ENCODE data around the gene ANKRD28.

ANKRD28 gene

GRCh38 chr3:15804553-15805095 lies 6.8 kb upstream of the ANKRD28 start:
- no peak overlapping the region for H3K4me3 ChIP-seq (ENCODE audit: low read length)
- TF ChIP-seq CTCF (conservative IDR thresholded peaks at IDR 0.05; ENCODE audit: low read length), result no peak
- DNase-seq (ENCODE audit: low read depth), result no peak

- H3K4me3 ChIP-seq (ENCODE audit: low read length), result no peak overlapping the region
- DNase-seq (ENCODE audit: low read depth), result no peak
- no peak for TF ChIP-seq CTCF (conservative IDR thresholded peaks at IDR 0.05; ENCODE audit: low read length)
These were observed 6.1 kb upstream of the ANKRD28 start for GRCh38 chr3:15803921-15804320.

GRCh38 chr3:15801298-15801697 lies 3.5 kb upstream of the ANKRD28 start:
- no peak overlapping the region for H3K4me3 ChIP-seq (ENCODE audit: low read length)
- TF ChIP-seq CTCF (conservative IDR thresholded peaks at IDR 0.05; ENCODE audit: low read length), result no peak

GRCh38 chr3:15800780-15801179 lies 3.0 kb upstream of the ANKRD28 start:
- no peak for DNase-seq (ENCODE audit: low read depth)
- no peak for TF ChIP-seq CTCF (conservative IDR thresholded peaks at IDR 0.05; ENCODE audit: low read length)
- no peak overlapping the region for H3K4me3 ChIP-seq (ENCODE audit: low read length)

More at GRCh38 chr3:15801298-15801697, 3.5 kb upstream of the ANKRD28 start:
- no peak for DNase-seq (ENCODE audit: low read depth)

GRCh38 chr3:15800327-15800726 lies 2.5 kb upstream of the ANKRD28 start:
- TF ChIP-seq CTCF (conservative IDR thresholded peaks at IDR 0.05; ENCODE audit: low read length), result no peak
- H3K4me3 ChIP-seq (ENCODE audit: low read length), result no peak overlapping the region
- DNase-seq (ENCODE audit: low read depth), result no peak

GRCh38 chr3:15798533-15799245 lies 910 bp upstream of the ANKRD28 start:
- DNase-seq (ENCODE audit: low read depth), result no peak
- no peak for TF ChIP-seq CTCF (conservative IDR thresholded peaks at IDR 0.05; ENCODE audit: low read length)
- H3K4me3 ChIP-seq (ENCODE audit: low read length), result no peak overlapping the region

Measured in AG10803 (cell line).